Activated T-helper 2 cell treated with anti-CD3 and anti-CD28 coated beads, Interferon-gamma antibody, Interleukin-2, Interleukin-4, amounts not matched to agents 10 μg/mL and 5 μg/mL and 100 μg/mL, durations not matched to agents 14 hours and 24 hours and 36 hours (primary cell): ENCODE results near the gene ZNF655. TPM values are rescaled to one million over a fixed set of nuclear protein-coding genes. Genes with fewer than 3 reads are reported as not detected.
"Not testable (repeated sequence)": the region's sequence is repeated elsewhere in the genome, so short reads cannot be mapped to it uniquely, and the experiment has no call there.

Experiments used
- DNase-seq: peaks from one replicate; pipeline ENCODE4 v3.0.0; 2021; ENCODE audit warnings: low spot score
- H3K27ac Mint-ChIP-seq: one replicate; pipeline ENCODE4 v1.8.0; 2021; ENCODE audit warnings: mixed read lengths
- H3K27me3 Mint-ChIP-seq: one replicate; pipeline ENCODE4 v1.8.0; 2021; ENCODE audit warnings: low read depth, mixed read lengths
- H3K36me3 Mint-ChIP-seq: one replicate; pipeline ENCODE4 v1.8.0; 2021; ENCODE audit warnings: low read depth, mixed read lengths
- H3K4me1 Mint-ChIP-seq: one replicate; pipeline ENCODE4 v1.8.0; 2021; ENCODE audit warnings: low read depth, mixed read lengths
- H3K4me3 Mint-ChIP-seq: one replicate; pipeline ENCODE4 v1.8.0; 2021; ENCODE audit warnings: low read depth, mild to moderate bottlenecking, moderate library complexity, mixed read lengths
- H3K9me3 Mint-ChIP-seq: one replicate; pipeline ENCODE4 v1.8.0; 2021; ENCODE audit warnings: mixed read lengths
- intact Hi-C: fragments of 100-400 bp; cut with micrococcal nuclease; formaldehyde crosslinking; loops from one replicate; pipeline ENCODE4 v1.15.1; 2023
- total RNA-seq: library from RNA; stranded (reverse); gene quantifications from 2 replicates; pipeline ENCODE4 v1.2.3, GENCODE V29; 2022

ZNF655 gene
- total RNA-seq, 1 donor from 2014 or later: 68.3 TPM

GRCh38 chr7:99549545-99549944, 8.9 kb upstream of the ZNF655 start:
- H3K27me3 Mint-ChIP-seq, intact Hi-C loops, H3K27ac Mint-ChIP-seq, DNase-seq, H3K4me3 Mint-ChIP-seq: not testable (repeated sequence)
- peaks cover 26% of the 10 kb centered on the region for H3K9me3 Mint-ChIP-seq
- peaks cover 55% of the 10 kb centered on the region for H3K36me3 Mint-ChIP-seq
- H3K4me1 Mint-ChIP-seq: peaks cover 15% of the 10 kb centered on the region

- Mint-ChIP-seq H3K9me3 (peaks cover 22% of the 10 kb centered on the region), H3K27me3 (no peaks in the 10 kb centered on the region), H3K4me3 (peak overlapping the region; percentile 90), H3K27ac (peak overlapping the region; percentile 87), H3K4me1 (peaks cover 18% of the 10 kb centered on the region), H3K36me3 (peaks cover 66% of the 10 kb centered on the region)
- intact Hi-C loops: no loop called here
- no peak for DNase-seq
These were observed 7.1 kb upstream of the ZNF655 start for GRCh38 chr7:99551334-99551733.

- peak; percentile 75 for DNase-seq
- H3K36me3 Mint-ChIP-seq: peaks cover 64% of the 10 kb centered on the region
- peaks cover 19% of the 10 kb centered on the region for H3K4me1 Mint-ChIP-seq
- H3K9me3 Mint-ChIP-seq: peaks cover 16% of the 10 kb centered on the region
- no peaks in the 10 kb centered on the region for H3K27me3 Mint-ChIP-seq
- intact Hi-C loops: loop anchor here (1.0 kb wide), 2 partner anchors 52 to 79 kb away; partner anchors contain the start of gene ZNF394
- H3K4me3 Mint-ChIP-seq: peak within 1 kb of the TSS; percentile 90
- peak within 1 kb of the TSS; percentile 87 for H3K27ac Mint-ChIP-seq
These were observed 6.5 kb upstream of the ZNF655 start, which contains the start of gene FAM200A for GRCh38 chr7:99551767-99552463. Gene FAM200A, minus strand, starts transcription at chr7:99552114. Its CDS starts 3,707 bp downstream, at chr7:99548407.

GRCh38 chr7:99553039-99553438, 5.4 kb upstream of the ZNF655 start:
- no peak for DNase-seq
- H3K4me3 Mint-ChIP-seq: peak overlapping the region; percentile 64
- H3K27me3 Mint-ChIP-seq: no peaks in the 10 kb centered on the region
- H3K9me3 Mint-ChIP-seq: peaks cover 11% of the 10 kb centered on the region
- peaks cover 25% of the 10 kb centered on the region for H3K4me1 Mint-ChIP-seq
- peaks cover 63% of the 10 kb centered on the region for H3K36me3 Mint-ChIP-seq
- intact Hi-C loops: no loop called here
- H3K27ac Mint-ChIP-seq: no peak overlapping the region

- no peak for DNase-seq
- Mint-ChIP-seq H3K36me3 (peaks cover 51% of the 10 kb centered on the region), H3K27ac (no peak overlapping the region), H3K4me3 (no peak overlapping the region), H3K4me1 (peaks cover 23% of the 10 kb centered on the region), H3K9me3 (no peaks in the 10 kb centered on the region), H3K27me3 (no peaks in the 10 kb centered on the region)
- intact Hi-C loops: no loop called here
These were observed 3.5 kb upstream of the ZNF655 start for GRCh38 chr7:99554939-99555338.

GRCh38 chr7:99557196-99557607, 1.2 kb upstream of the ZNF655 start:
- peak overlapping the region; percentile 100 for H3K4me3 Mint-ChIP-seq
- H3K36me3 Mint-ChIP-seq: peaks cover 65% of the 10 kb centered on the region
- H3K4me1 Mint-ChIP-seq: peaks cover 36% of the 10 kb centered on the region
- intact Hi-C loops: no loop called here
- no peaks in the 10 kb centered on the region for H3K9me3 Mint-ChIP-seq
- H3K27me3 Mint-ChIP-seq: no peaks in the 10 kb centered on the region
- peak overlapping the region; percentile 70 for H3K27ac Mint-ChIP-seq
- DNase-seq: no peak

- intact Hi-C loops: loop anchor here (2.0 kb wide), 1 partner anchor 59 kb away; the partner anchor contains the start of gene ZSCAN25
- DNase-seq: no peak
- Mint-ChIP-seq H3K4me1 (peaks cover 39% of the 10 kb centered on the region), H3K27ac (peak overlapping the region; percentile 98), H3K4me3 (peak overlapping the region; percentile 100), H3K27me3 (no peaks in the 10 kb centered on the region), H3K36me3 (peaks cover 73% of the 10 kb centered on the region), H3K9me3 (no peaks in the 10 kb centered on the region)
These were observed 519 bp upstream of the ZNF655 start for GRCh38 chr7:99557940-99558305.

- Mint-ChIP-seq H3K27ac (peak overlapping the region; percentile 98), H3K4me1 (peaks cover 44% of the 10 kb centered on the region), H3K36me3 (peaks cover 74% of the 10 kb centered on the region), H3K27me3 (no peaks in the 10 kb centered on the region), H3K9me3 (no peaks in the 10 kb centered on the region), H3K4me3 (peak overlapping the region; percentile 100)
- no peak for DNase-seq
- intact Hi-C loops: loop anchor here (2.0 kb wide), 1 partner anchor 57 kb away; the partner anchor contains the start of gene ZSCAN25
These were observed 903 bp downstream of the ZNF655 start for GRCh38 chr7:99559175-99559915.

- intact Hi-C loops: no loop called here
- peaks cover 42% of the 10 kb centered on the region for H3K4me1 Mint-ChIP-seq
- H3K4me3 Mint-ChIP-seq: peak overlapping the region; percentile 64
- no peak for DNase-seq
- no peaks in the 10 kb centered on the region for H3K27me3 Mint-ChIP-seq
- peaks cover 73% of the 10 kb centered on the region for H3K36me3 Mint-ChIP-seq
- H3K9me3 Mint-ChIP-seq: no peaks in the 10 kb centered on the region
- peak overlapping the region; percentile 72 for H3K27ac Mint-ChIP-seq
These were observed 2.6 kb downstream of the ZNF655 start for GRCh38 chr7:99560834-99561736.

- Mint-ChIP-seq H3K27ac (no peak overlapping the region), H3K4me3 (no peak overlapping the region), H3K27me3 (no peaks in the 10 kb centered on the region), H3K4me1 (peaks cover 42% of the 10 kb centered on the region), H3K9me3 (no peaks in the 10 kb centered on the region), H3K36me3 (peaks cover 72% of the 10 kb centered on the region)
- intact Hi-C loops: no loop called here
- DNase-seq: no peak
These were observed 3.3 kb downstream of the ZNF655 start for GRCh38 chr7:99561737-99562051.

- Mint-ChIP-seq H3K4me1 (peaks cover 37% of the 10 kb centered on the region), H3K4me3 (no peak overlapping the region), H3K9me3 (no peaks in the 10 kb centered on the region), H3K27me3 (no peaks in the 10 kb centered on the region), H3K36me3 (peaks cover 68% of the 10 kb centered on the region), H3K27ac (peak overlapping the region; percentile 58)
- intact Hi-C loops: no loop called here
- DNase-seq: no peak
These were observed 3.8 kb downstream of the ZNF655 start for GRCh38 chr7:99562114-99562784.

GRCh38 chr7:99562832-99563231, 4.4 kb downstream of the ZNF655 start:
- no peak for DNase-seq
- Mint-ChIP-seq H3K27me3 (no peaks in the 10 kb centered on the region), H3K4me3 (no peak overlapping the region), H3K4me1 (peaks cover 35% of the 10 kb centered on the region), H3K36me3 (peaks cover 68% of the 10 kb centered on the region), H3K27ac (peak overlapping the region; percentile 58), H3K9me3 (no peaks in the 10 kb centered on the region)
- intact Hi-C loops: no loop called here
